Stomach smooth muscle (tissue), 2 donors: ENCODE data around the gene PRPF38A.

Source experiments
- H3K27ac ChIP-seq: one replicate; pipeline ENCODE4 v1.7.0; 2013; ENCODE audit warnings: mild to moderate bottlenecking, low read length, inconsistent platforms
- H3K27me3 ChIP-seq, 2 donors: one replicate each; pipeline ENCODE4 v1.7.0; 2013; ENCODE audit warnings: low read length in 2 of 2; ENCODE audit not compliant: insufficient read depth in 2 of 2, control insufficient read depth in 1 of 2
- H3K36me3 ChIP-seq, 2 donors: one replicate each; pipeline ENCODE4 v1.7.0; 2013; ENCODE audit warnings: low read length in 2 of 2; ENCODE audit not compliant: control insufficient read depth in 2 of 2, insufficient read depth in 2 of 2
- H3K4me1 ChIP-seq: one replicate; pipeline ENCODE4 v1.7.0; 2013; ENCODE audit warnings: low read length; ENCODE audit not compliant: control insufficient read depth, insufficient read depth
- H3K4me3 ChIP-seq, 2 donors: one replicate each; pipeline ENCODE4 v1.7.0; 2013; ENCODE audit warnings: low read length in 2 of 2
- H3K9ac ChIP-seq, 2 donors: one replicate each; pipeline ENCODE4 v1.7.0; 2013; ENCODE audit warnings: low read length in 2 of 2, mild to moderate bottlenecking in 1 of 2
- H3K9me3 ChIP-seq, 2 donors: one replicate each; pipeline ENCODE4 v1.7.0; 2013; ENCODE audit warnings: low read length in 2 of 2; ENCODE audit not compliant: control insufficient read depth in 2 of 2
- donor health status: healthy.
- donor health status: Pancreatic carcinoma.

PRPF38A gene

GRCh38 chr1:52424813-52425212 lies 20.4 kb downstream of the PRPF38A start:
- H3K36me3 ChIP-seq = peaks cover 0 to 16% of the 10 kb centered on the region in 2 donors
- H3K27me3 ChIP-seq = no peaks in the 10 kb centered on the region
- no peak overlapping the region for H3K27ac ChIP-seq
- H3K4me3 ChIP-seq = no peak overlapping the region
- H3K9me3 ChIP-seq = no peaks in the 10 kb centered on the region
- H3K4me1 ChIP-seq = no peaks in the 10 kb centered on the region
- no peak overlapping the region for H3K9ac ChIP-seq

DNA sequence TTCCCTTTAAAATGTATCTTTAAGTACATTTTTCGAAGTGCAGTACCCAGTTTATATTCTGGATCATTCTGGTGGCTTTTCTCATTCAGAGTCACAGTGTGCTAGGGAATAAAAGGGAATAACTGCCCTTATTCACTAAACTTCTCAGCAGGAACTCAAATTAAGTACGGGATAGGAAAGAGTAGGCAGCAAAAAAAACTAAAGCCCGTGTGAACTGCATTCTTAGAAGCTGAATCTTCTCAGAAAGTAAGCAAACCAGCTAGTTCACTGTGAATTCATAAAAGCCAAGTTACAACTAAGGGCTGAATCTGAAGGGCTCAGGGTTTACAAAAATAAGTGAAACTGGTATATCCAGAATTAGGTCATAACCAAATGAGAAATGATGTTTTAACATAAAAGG lies 22.0 kb downstream of the PRPF38A start:
- Histone ChIP-seq H3K36me3 (peaks cover 5 to 20% of the 10 kb centered on the region in 2 donors), H3K27ac (no peak overlapping the region), H3K4me1 (no peaks in the 10 kb centered on the region), H3K9me3 (no peaks in the 10 kb centered on the region), H3K27me3 (no peaks in the 10 kb centered on the region), H3K4me3 (no peak overlapping the region), H3K9ac (no peak overlapping the region)

- Histone ChIP-seq H3K4me1 (no peaks in the 10 kb centered on the region), H3K9me3 (no peaks in the 10 kb centered on the region), H3K27me3 (no peaks in the 10 kb centered on the region), H3K4me3 (no peak overlapping the region), H3K36me3 (peaks cover 8 to 20% of the 10 kb centered on the region in 2 donors), H3K27ac (no peak overlapping the region), H3K9ac (no peak overlapping the region)
Observed at GRCh38 chr1:52427152-52427551, 22.8 kb downstream of the PRPF38A start.

DNA sequence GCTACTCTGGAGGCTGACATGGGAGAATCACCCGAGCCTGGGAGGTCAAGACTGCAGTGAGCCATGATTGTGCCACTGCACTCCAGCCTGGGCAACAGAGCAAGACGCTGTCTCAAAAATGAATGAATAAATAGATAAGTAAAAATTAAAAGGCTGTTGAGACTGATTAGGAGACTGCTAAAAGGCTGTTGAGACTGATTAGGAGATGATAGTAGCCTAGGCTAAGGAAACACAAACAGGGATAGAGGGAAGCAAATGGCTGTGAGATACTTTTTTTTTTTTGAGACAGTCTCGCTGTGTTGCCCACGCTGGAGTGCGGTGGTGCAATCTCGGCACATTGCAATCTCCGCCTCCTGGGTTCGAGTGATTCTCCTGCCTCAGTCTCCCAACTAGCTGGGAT lies 28.4 kb downstream of the PRPF38A start:
- H3K36me3 ChIP-seq = peaks cover 31 to 32% of the 10 kb centered on the region in 2 donors
- H3K27ac ChIP-seq = no peak overlapping the region
- H3K27me3 ChIP-seq = no peaks in the 10 kb centered on the region
- no peaks in the 10 kb centered on the region for H3K9me3 ChIP-seq
- no peak overlapping the region for H3K9ac ChIP-seq
- H3K4me1 ChIP-seq = no peaks in the 10 kb centered on the region
- H3K4me3 ChIP-seq = no peak overlapping the region

DNA sequence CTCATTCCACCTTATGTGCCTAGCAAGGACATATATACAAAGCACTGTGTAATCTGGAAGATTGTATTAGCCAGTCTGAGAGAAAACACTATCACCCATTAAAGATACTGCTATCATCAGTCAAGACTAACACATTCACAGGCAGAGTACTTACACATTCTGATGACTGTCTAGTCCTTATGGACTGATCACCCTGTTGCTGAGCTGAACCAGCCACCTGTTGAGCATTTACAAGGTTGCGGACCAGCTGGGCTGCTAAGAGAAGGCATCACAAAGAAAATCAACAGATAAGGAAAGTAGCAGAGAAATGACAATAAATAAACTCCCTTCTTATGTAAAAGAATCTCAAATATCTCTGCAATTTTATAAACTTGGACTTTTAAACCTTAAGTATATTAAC lies 30.8 kb downstream of the PRPF38A start:
- Histone ChIP-seq H3K9ac (no peak overlapping the region), H3K27me3 (no peaks in the 10 kb centered on the region), H3K27ac (no peak overlapping the region), H3K9me3 (no peaks in the 10 kb centered on the region), H3K4me1 (no peaks in the 10 kb centered on the region), H3K4me3 (no peak overlapping the region), H3K36me3 (peaks cover 33 to 39% of the 10 kb centered on the region in 2 donors)

DNA sequence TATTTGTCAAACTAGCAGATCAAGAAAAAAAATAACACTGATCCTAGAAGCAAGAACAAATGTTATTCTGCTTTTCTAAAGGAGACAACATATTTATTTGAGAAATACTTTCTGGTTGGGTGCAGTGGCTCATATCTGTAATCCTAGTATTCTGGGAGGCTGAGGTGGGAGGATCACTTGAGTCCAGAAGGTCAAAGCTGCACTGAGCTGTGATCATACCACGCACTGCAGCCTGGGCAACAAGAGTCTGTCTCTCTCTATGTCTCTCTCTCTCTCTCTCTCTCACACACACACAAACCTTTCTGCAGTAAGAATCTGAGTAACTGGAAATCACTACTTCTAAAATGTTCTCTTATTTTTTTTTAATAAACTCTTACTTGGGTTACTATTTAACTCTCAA lies 31.2 kb downstream of the PRPF38A start:
- Histone ChIP-seq H3K9ac (no peak overlapping the region), H3K4me1 (no peaks in the 10 kb centered on the region), H3K9me3 (no peaks in the 10 kb centered on the region), H3K36me3 (peaks cover 34 to 39% of the 10 kb centered on the region in 2 donors), H3K27ac (no peak overlapping the region), H3K27me3 (no peaks in the 10 kb centered on the region), H3K4me3 (no peak overlapping the region)

- no peaks in the 10 kb centered on the region for H3K27me3 ChIP-seq
- H3K9ac ChIP-seq = no peak overlapping the region
- H3K9me3 ChIP-seq = no peaks in the 10 kb centered on the region
- H3K27ac ChIP-seq = no peak overlapping the region
- H3K4me3 ChIP-seq = no peak overlapping the region
- peaks cover 32% of the 10 kb centered on the region in 2 donors for H3K36me3 ChIP-seq
- no peaks in the 10 kb centered on the region for H3K4me1 ChIP-seq
Observed at GRCh38 chr1:52436817-52437216, 32.4 kb downstream of the PRPF38A start.

- Histone ChIP-seq H3K27me3 (no peaks in the 10 kb centered on the region), H3K4me3 (no peak overlapping the region), H3K9ac (no peak overlapping the region), H3K9me3 (no peaks in the 10 kb centered on the region), H3K36me3 (peaks cover 22 to 23% of the 10 kb centered on the region in 2 donors), H3K27ac (no peak overlapping the region), H3K4me1 (no peaks in the 10 kb centered on the region)
Observed at GRCh38 chr1:52439976-52440375, 35.6 kb downstream of the PRPF38A start.

- Histone ChIP-seq H3K27ac (no peak overlapping the region), H3K4me1 (no peaks in the 10 kb centered on the region), H3K9ac (no peak overlapping the region), H3K36me3 (peaks cover 15% of the 10 kb centered on the region in 2 donors), H3K9me3 (no peaks in the 10 kb centered on the region), H3K27me3 (no peaks in the 10 kb centered on the region), H3K4me3 (no peak overlapping the region)
Observed at GRCh38 chr1:52444463-52444862, 40.1 kb downstream of the PRPF38A start.

GRCh38 chr1:52454127-52454526 lies 49.7 kb downstream of the PRPF38A start:
- H3K27me3 ChIP-seq = no peaks in the 10 kb centered on the region

DNA sequence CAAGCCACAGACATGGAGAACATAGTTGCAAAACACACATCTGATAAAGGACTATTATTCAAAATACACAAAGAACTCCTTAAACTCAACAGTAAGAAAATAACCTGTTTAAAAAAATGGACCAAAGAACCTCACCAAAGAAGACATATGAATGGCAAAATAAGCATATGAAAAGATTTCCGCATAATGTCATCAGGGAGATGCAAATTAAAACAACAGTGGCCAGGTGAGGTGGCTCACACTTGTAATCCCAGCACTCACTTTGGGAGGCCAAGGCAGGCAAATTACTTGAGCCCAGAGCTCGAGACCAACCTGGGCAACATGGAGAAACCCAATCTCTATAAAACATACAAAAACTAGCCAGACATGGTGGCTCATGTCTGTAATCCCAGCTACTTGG lies 50.4 kb downstream of the PRPF38A start:
- no peak overlapping the region for H3K4me3 ChIP-seq
- H3K9me3 ChIP-seq = no peaks in the 10 kb centered on the region
- H3K27ac ChIP-seq = no peak overlapping the region
- no peaks in the 10 kb centered on the region for H3K4me1 ChIP-seq
- H3K36me3 ChIP-seq = peaks cover 0 to 5% of the 10 kb centered on the region in 2 donors
- no peaks in the 10 kb centered on the region for H3K27me3 ChIP-seq
- no peak overlapping the region for H3K9ac ChIP-seq

More at GRCh38 chr1:52454127-52454526, 49.7 kb downstream of the PRPF38A start:
- H3K9ac ChIP-seq = no peak overlapping the region
- no peaks in the 10 kb centered on the region for H3K4me1 ChIP-seq
- no peaks in the 10 kb centered on the region for H3K9me3 ChIP-seq
- no peak overlapping the region for H3K4me3 ChIP-seq
- peaks cover 0 to 5% of the 10 kb centered on the region in 2 donors for H3K36me3 ChIP-seq
- no peak overlapping the region for H3K27ac ChIP-seq
